Heart right ventricle (tissue), 16 donors: ENCODE data around the gene GAN. TPM values are rescaled to one million over a fixed set of nuclear protein-coding genes. Genes with fewer than 3 reads are reported as not detected.
"Not testable (repeated sequence)": the region's sequence is repeated elsewhere in the genome, so short reads cannot be mapped to it uniquely, and the experiment has no call there.

Experiments
- ATAC-seq, 8 donors: fragments of 200-7000 bp; cut with Tn5 transposase; one replicate each; pipeline ENCODE4 v1.9.1; 2020; ENCODE audit warnings: mild to moderate bottlenecking in 8 of 8, moderate library complexity in 8 of 8, moderate number of reproducible peaks in 1 of 8
- DNase-seq, 2 donors: peaks; one replicate each; pipeline ENCODE4 v3.0.0-alpha.2; 2020
- H3K27ac ChIP-seq, 10 donors: fragments of 200-600 bp; sonication (generic) in 2 of 10; one replicate each; pipeline versions ENCODE4 v1.5.0 to v1.8.0; 2020 to 2022; ENCODE audit warnings: mild to moderate bottlenecking in 3 of 10
- H3K27me3 ChIP-seq, 7 donors: fragments of 200-600 bp; one replicate each; pipeline ENCODE4 v1.8.0; 2021 to 2022; ENCODE audit warnings: mild to moderate bottlenecking in 2 of 7
- H3K36me3 ChIP-seq, 9 donors: fragments of 200-600 bp; sonication (generic) in 1 of 9; one replicate each; pipeline versions ENCODE4 v1.5.0 to v1.8.0; 2020 to 2022; ENCODE audit warnings: mild to moderate bottlenecking in 2 of 9
- H3K4me1 ChIP-seq, 9 donors: fragments of 200-600 bp; sonication (generic) in 1 of 9; one replicate each; pipeline versions ENCODE4 v1.5.0 to v1.8.0; 2020 to 2022; ENCODE audit warnings: mild to moderate bottlenecking in 4 of 9
- H3K4me3 ChIP-seq, 10 donors: fragments of 200-600 bp; sonication (generic) in 2 of 10; one replicate each; pipeline versions ENCODE4 v1.5.0 to v1.8.0; 2020 to 2022; ENCODE audit warnings: mild to moderate bottlenecking in 7 of 10, moderate library complexity in 2 of 10
- H3K9me3 ChIP-seq, 11 donors: fragments of 200-600 bp in 10 of 11; sonication (generic) in 2 of 11; one replicate each; pipeline versions ENCODE4 v1.5.0 to v1.8.0; 2013 to 2022; ENCODE audit warnings: mild to moderate bottlenecking in 2 of 11, control low read depth in 1 of 11, moderate library complexity in 1 of 11
- WGBS, 2 donors: extraction: QIAGEN DNeasy Blood & Tissue Kit; methylation state at CpG; one replicate each; pipeline ENCODE4 v1.1.7; 2013; ENCODE audit warnings: inconsistent platforms in 1 of 2; 5-methylcytosine and 5-hydroxymethylcytosine counted together
- intact Hi-C, 10 donors: fragments of 100-400 bp; cut with DNase I; formaldehyde crosslinking; loops; one replicate each; pipeline versions ENCODE4 v1.11.1 to v1.14.2; 2022
- polyA plus RNA-seq, 2 donors: library from polyadenylated mRNA; stranded (reverse); fragments of 200-250 nt; gene quantifications; one replicate each; pipeline ENCODE4 v1.2.3, GENCODE V29; 2013
- total RNA-seq, 10 donors: library from RNA; stranded (reverse); fragmentation: NEBNext Ultra II Directional in 3 of 10; extraction: Animal tissue kit (Norgen Biotek cat#: 25700) in 3 of 10; gene quantifications; one replicate each; pipeline versions ENCODE4 v1.2.1 to v1.2.4, GENCODE V29; 2021 to 2023
- TF ChIP-seq, protein P1 (sequence below), 9 donors: fragments of 200-600 bp; sonication (generic) in 2 of 9; IDR thresholded peaks; one replicate each; pipeline versions ENCODE4 v1.5.0 to v1.8.0; 2021 to 2022; ENCODE audit warnings: antibody characterized with exemption in 9 of 9, mild to moderate bottlenecking in 5 of 9, moderate library complexity in 1 of 9
- donor health status: Arrhythmogenic right ventricular cardiomyopathy.
- donor health status: ischemic (EF 13 %, LVEDD 7.1; RV severe dilation, severe dysfunction).
- donor health status: healthy with polysubstance abuse.
- donor health status: DM: no; HTN: yes; CAD: no.
- donor health status: DM: no; HTN: no; CAD: no.
- donor health status: ischemic (EF 25% LVEDD 6.9; RV normal size, moderate dysfunction).
- donor health status: ischemic (EF 25% LVEDD 5.7; RV mildly dilated, moderate dysfunction).
- donor health status: healthy.
- donor health status: DM: yes; HTN: yes; CAD: no.
- donor health status: Ischemic cardiomyopathy.
- donor health status: ischemic (EF 35%, LVEDD 5.7; RV mildly dilated, moderate dysfunction).
- donor health status: nonischemic (EF 11% LVEDD 7.7; RV severe dilation, severe dysfunction).
- donor health status: DM: yes; HTN: yes; CAD: no.
- donor health status: PGD.
- donor health status: ischemic (EF 29% LVEDD 5.4; RV normal size, mild dysfunction).
- donor health status: nonischemic (EF 23%, LVEDD 6.1; RV moderate dilation, normal function).

The GAN gene
- total and polyA plus RNA-seq, 12 donors: 0.94 to 17.7 (median 12.2) TPM

- Histone ChIP-seq H3K27ac (no peak overlapping the region), H3K27me3 (peaks cover 0 to 4% (median 0%) of the 10 kb centered on the region in 7 donors), H3K4me3 (no peak overlapping the region), H3K4me1 (peaks cover 0 to 2% (median 0%) of the 10 kb centered on the region in 9 donors), H3K9me3 (peaks cover 0 to 11% (median 0%) of the 10 kb centered on the region in 11 donors), H3K36me3 (no peaks in the 10 kb centered on the region)
- TF ChIP-seq, protein P1, sequence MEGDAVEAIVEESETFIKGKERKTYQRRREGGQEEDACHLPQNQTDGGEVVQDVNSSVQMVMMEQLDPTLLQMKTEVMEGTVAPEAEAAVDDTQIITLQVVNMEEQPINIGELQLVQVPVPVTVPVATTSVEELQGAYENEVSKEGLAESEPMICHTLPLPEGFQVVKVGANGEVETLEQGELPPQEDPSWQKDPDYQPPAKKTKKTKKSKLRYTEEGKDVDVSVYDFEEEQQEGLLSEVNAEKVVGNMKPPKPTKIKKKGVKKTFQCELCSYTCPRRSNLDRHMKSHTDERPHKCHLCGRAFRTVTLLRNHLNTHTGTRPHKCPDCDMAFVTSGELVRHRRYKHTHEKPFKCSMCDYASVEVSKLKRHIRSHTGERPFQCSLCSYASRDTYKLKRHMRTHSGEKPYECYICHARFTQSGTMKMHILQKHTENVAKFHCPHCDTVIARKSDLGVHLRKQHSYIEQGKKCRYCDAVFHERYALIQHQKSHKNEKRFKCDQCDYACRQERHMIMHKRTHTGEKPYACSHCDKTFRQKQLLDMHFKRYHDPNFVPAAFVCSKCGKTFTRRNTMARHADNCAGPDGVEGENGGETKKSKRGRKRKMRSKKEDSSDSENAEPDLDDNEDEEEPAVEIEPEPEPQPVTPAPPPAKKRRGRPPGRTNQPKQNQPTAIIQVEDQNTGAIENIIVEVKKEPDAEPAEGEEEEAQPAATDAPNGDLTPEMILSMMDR (IDR thresholded peaks at IDR 0.05): no peak
- 96% methylated on average over 9 of the region's 9 CpGs for WGBS, 2 donors
- intact Hi-C loops: no loop called here
- no peak for DNase-seq
- ATAC-seq: no peak
Measured at GRCh38 chr16:81419806-81420205, 105.0 kb downstream of the GAN start.

- H3K27ac ChIP-seq: no peak overlapping the region
- H3K4me1 ChIP-seq: peaks cover 0 to 11% (median 0%) of the 10 kb centered on the region in 9 donors
- ATAC-seq (no peak), DNase-seq (no peak)
- peaks cover 0 to 11% (median 0%) of the 10 kb centered on the region in 11 donors for H3K9me3 ChIP-seq
- no peaks in the 10 kb centered on the region for H3K36me3 ChIP-seq
- H3K4me3 ChIP-seq: no peak overlapping the region
- WGBS, 2 donors: 88 to 93% methylated on average over 2 of the region's 2 CpGs
- peaks cover 0 to 4% (median 0%) of the 10 kb centered on the region in 7 donors for H3K27me3 ChIP-seq
- TF ChIP-seq, protein P1 (IDR thresholded peaks at IDR 0.05): no peak
- intact Hi-C loops: no loop called here
Measured at GRCh38 chr16:81421126-81421525, 106.4 kb downstream of the GAN start.

DNA sequence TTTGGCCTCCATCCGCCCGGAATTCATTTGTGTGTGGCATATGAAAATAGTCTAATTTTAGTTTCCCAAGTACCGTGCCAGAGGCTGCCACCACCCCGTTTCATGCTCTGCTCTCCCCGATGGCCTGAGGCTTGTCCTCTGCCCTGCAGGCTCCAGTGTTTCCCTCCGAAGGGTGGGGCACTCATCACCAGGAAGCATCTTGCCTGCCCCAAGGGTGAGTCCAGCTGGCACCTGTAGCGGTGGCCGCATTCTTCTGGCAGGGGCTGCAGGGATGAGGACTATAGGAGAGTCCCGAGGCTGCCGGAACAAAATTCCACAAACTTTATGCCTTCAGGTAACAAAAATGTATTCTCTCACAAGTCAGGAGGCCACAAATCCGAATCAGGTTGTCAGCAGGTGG, 106.8 kb downstream of the GAN start:
- intact Hi-C loops: no loop called here
- Histone ChIP-seq H3K4me3 (no peak overlapping the region), H3K27ac (no peak overlapping the region), H3K9me3 (peaks cover 0 to 11% (median 0%) of the 10 kb centered on the region in 11 donors), H3K4me1 (peaks cover 0 to 11% (median 0%) of the 10 kb centered on the region in 9 donors), H3K36me3 (no peaks in the 10 kb centered on the region), H3K27me3 (peaks cover 0 to 4% (median 0%) of the 10 kb centered on the region in 7 donors)
- no peak for DNase-seq
- TF ChIP-seq, protein P1 (IDR thresholded peaks at IDR 0.05): no peak
- ATAC-seq: no peak
- WGBS, 2 donors: 82 to 87% methylated on average over 11 of the region's 11 CpGs

GRCh38 chr16:81422153-81422552, 107.4 kb downstream of the GAN start:
- Histone ChIP-seq H3K4me1 (peaks cover 0 to 11% (median 0%) of the 10 kb centered on the region in 9 donors), H3K9me3 (peaks cover 0 to 11% (median 0%) of the 10 kb centered on the region in 11 donors)
- 97% methylated on average over 7 of the region's 7 CpGs for WGBS, 2 donors
- H3K27me3 ChIP-seq, ATAC-seq, H3K36me3 ChIP-seq, DNase-seq, H3K27ac ChIP-seq, H3K4me3 ChIP-seq: not testable (repeated sequence)
- intact Hi-C loops: loop anchor here in 1 of 10 donors (2.0 kb wide), 1 partner anchor 31 kb away; no protein-coding TSS in a partner anchor

- intact Hi-C loops: no loop called here
- H3K9me3 ChIP-seq: peaks cover 0 to 11% (median 0%) of the 10 kb centered on the region in 11 donors
- H3K36me3 ChIP-seq: no peaks in the 10 kb centered on the region
- H3K4me1 ChIP-seq: peaks cover 0 to 16% (median 0%) of the 10 kb centered on the region in 9 donors
- TF ChIP-seq, protein P1 (IDR thresholded peaks at IDR 0.05): no peak
- ATAC-seq (no peak), DNase-seq (no peak)
- no peak overlapping the region for H3K27ac ChIP-seq
- no peaks in the 10 kb centered on the region for H3K27me3 ChIP-seq
- H3K4me3 ChIP-seq: no peak overlapping the region
- WGBS, 2 donors: 20 to 45% methylated on average over 1 of the region's 1 CpG
Measured at GRCh38 chr16:81424771-81425170, 110.0 kb downstream of the GAN start.
